ENCODE results near the gene SLC35C1. TPM values are rescaled to one million over a fixed set of nuclear protein-coding genes. Genes with fewer than 3 reads are reported as not detected.
A peak's percentile ranks its signal among the peaks of the same experiment; 100 is the strongest.
"Not testable (repeated sequence)": the region's sequence is repeated elsewhere in the genome, so short reads cannot be mapped to it uniquely, and the experiment has no call there.

SLC35C1 gene
- total RNA-seq, 1 donor from 2014 or later, result 16.7 TPM

DNA sequence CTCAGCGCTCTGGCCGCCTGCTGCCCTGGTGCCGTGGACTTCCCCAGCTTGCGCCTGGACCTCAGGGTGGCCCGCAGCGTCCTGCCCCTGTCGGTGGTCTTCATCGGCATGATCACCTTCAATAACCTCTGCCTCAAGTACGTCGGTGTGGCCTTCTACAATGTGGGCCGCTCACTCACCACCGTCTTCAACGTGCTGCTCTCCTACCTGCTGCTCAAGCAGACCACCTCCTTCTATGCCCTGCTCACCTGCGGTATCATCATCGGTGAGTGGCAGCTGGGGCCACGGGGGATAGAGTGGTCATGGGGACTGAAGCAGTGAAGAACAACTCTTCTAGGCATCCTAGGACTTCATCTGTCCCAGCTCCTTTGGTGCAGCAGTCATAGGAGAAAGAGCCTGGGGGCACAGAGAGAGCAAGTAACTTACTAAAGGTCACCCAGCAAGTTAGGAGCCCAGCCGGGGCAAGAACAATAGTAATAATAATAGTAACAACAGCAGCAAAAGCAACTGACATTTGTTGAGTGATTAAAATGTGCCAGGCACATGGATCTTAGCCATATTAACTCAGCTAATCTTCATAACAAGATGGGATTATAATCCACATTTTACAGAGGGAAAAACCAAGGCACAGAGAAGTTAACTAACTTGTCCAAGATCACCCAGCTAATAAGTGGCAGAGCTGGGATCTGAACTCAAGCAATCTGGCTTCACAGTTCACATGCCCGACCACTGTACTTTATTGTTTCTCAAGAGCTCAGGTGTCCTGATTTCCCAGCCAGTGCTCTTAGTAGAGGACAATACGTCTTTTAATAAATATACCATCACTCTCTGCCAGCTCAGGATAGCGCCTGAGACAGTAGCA, 1.4 kb downstream of the SLC35C1 start:
- Histone ChIP-seq H3K36me3 (peaks cover 3 to 18% of the 10 kb centered on the region in 2 donors), H3K27me3 (no peaks in the 10 kb centered on the region), H3K9me3 (no peaks in the 10 kb centered on the region), H3K27ac (peak overlapping the region; percentile 94), H3K4me3 (peak overlapping the region; percentile 91 to 97), H3K4me1 (peaks cover 48% of the 10 kb centered on the region)
- TF ChIP-seq POLR2AphosphoS5 (IDR thresholded peaks at IDR 0.05; ENCODE audit: insufficient read depth in 1 of 2, low read depth in 1 of 2) (no peak), POLR2A (IDR thresholded peaks at IDR 0.05) (no peak)
- TF ChIP-seq, protein P1, sequence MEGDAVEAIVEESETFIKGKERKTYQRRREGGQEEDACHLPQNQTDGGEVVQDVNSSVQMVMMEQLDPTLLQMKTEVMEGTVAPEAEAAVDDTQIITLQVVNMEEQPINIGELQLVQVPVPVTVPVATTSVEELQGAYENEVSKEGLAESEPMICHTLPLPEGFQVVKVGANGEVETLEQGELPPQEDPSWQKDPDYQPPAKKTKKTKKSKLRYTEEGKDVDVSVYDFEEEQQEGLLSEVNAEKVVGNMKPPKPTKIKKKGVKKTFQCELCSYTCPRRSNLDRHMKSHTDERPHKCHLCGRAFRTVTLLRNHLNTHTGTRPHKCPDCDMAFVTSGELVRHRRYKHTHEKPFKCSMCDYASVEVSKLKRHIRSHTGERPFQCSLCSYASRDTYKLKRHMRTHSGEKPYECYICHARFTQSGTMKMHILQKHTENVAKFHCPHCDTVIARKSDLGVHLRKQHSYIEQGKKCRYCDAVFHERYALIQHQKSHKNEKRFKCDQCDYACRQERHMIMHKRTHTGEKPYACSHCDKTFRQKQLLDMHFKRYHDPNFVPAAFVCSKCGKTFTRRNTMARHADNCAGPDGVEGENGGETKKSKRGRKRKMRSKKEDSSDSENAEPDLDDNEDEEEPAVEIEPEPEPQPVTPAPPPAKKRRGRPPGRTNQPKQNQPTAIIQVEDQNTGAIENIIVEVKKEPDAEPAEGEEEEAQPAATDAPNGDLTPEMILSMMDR (IDR thresholded peaks at IDR 0.05), result no peak
- DNase-seq (ENCODE audit: extremely low spot score in 2 of 2), result peak in 1 of 2 donors; percentile 87
- intact Hi-C loops (cut with DNase I), result no loop called here

DNA sequence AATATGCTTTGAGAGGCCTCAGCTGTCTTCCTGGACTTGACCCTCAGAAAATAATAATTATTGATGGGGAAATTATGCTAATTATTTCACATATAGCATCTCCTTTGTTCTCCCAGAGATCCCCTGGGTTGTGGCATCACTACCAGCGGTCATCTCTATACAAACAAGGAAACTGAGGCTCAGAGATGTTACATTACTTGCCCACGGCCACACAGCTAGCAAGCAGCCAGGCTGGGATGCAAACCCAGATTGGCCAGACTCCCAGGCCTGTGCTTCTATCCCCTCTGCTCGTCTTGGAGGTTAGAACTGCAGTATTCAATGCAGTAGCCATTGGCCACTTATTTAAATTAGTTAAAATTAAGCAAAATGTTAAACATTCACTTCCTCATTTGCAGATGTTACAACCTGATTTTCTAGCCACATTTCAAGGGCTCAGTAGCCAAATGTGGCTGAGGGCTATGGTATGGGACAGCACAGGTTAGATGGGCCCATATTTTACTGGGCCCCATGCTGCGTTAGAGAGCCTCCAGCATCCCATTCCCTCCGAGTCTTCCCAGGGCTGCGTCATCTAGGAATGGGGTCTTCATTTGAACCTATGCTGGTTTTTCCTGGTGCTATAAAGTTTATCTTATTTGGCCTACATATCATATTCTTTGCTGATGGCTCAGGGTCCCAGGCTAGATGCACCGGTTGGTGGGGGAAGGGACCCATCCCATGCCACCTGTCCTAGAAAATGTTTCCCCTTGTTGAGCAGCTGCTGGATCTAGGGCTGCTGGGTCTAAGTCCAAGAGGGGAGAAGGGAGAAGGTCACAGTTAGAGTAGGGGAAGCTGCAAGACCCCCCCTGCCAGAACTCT, 2.2 kb downstream of the SLC35C1 start:
- H3K4me3 ChIP-seq, result peak overlapping the region in 1 of 2 donors; percentile 91
- peaks cover 48% of the 10 kb centered on the region for H3K4me1 ChIP-seq
- no peaks in the 10 kb centered on the region for H3K9me3 ChIP-seq
- TF ChIP-seq POLR2AphosphoS5 (IDR thresholded peaks at IDR 0.05; ENCODE audit: insufficient read depth in 1 of 2, low read depth in 1 of 2), result no peak
- no peak for TF ChIP-seq POLR2A (IDR thresholded peaks at IDR 0.05)
- TF ChIP-seq, protein P1 (IDR thresholded peaks at IDR 0.05), result no peak
- peak in 1 of 2 donors; percentile 78 for DNase-seq (ENCODE audit: extremely low spot score in 2 of 2)
- intact Hi-C loops (cut with DNase I), result no loop called here
- no peak overlapping the region for H3K27ac ChIP-seq
- H3K36me3 ChIP-seq, result peaks cover 3 to 27% of the 10 kb centered on the region in 2 donors
- H3K27me3 ChIP-seq, result no peaks in the 10 kb centered on the region

DNA sequence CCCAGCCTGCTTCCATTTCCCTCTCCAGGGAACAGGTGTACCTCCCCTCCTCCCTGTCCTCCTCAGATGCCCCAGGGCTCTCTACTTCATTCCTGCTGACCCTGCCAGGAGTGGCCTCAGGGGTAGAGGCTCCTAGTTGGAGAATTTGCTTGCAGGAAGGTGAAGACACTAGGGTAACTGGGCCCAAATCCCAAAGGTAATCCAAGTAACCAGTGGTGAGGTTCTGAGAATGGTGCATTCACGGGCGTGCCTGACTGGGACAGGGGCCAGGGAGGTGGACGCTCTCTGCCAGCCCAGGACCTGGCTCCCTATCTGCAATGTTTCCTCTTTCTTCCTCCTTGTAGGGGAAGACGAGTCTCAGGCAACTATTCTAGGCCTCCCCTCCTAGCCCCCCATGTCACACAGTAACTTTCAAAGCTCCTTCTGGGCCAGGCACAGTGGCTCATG, 2.9 kb downstream of the SLC35C1 start:
- Histone ChIP-seq H3K27ac (no peak overlapping the region), H3K27me3 (no peaks in the 10 kb centered on the region), H3K9me3 (no peaks in the 10 kb centered on the region), H3K36me3 (peaks cover 3 to 30% of the 10 kb centered on the region in 2 donors), H3K4me1 (peaks cover 48% of the 10 kb centered on the region), H3K4me3 (no peak overlapping the region)
- intact Hi-C loops (cut with DNase I), result no loop called here
- TF ChIP-seq POLR2AphosphoS5 (IDR thresholded peaks at IDR 0.05; ENCODE audit: insufficient read depth in 1 of 2, low read depth in 1 of 2) (no peak), POLR2A (IDR thresholded peaks at IDR 0.05) (no peak)
- TF ChIP-seq, protein P1 (IDR thresholded peaks at IDR 0.05), result no peak
- DNase-seq (ENCODE audit: extremely low spot score in 2 of 2), result no peak

DNA sequence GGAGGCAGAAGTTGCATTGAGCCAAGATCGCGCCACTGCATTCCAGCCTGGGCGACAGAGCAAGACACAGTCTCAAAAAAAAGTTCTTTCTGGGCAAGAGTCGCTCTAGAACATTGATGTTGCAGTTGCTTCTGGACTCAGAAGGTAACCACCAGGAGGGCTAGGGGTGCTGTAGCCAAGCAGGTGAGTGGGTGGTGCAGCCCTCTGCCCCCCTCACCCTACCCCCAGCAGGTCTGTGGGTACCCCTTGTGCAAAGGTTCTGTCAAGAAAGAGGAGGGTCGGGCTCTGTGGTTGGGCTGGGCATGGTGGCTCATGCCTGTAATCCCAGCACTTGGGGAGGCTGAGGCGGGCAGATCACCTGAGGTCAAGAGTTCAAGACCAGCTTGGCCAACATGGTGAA, 3.5 kb downstream of the SLC35C1 start:
- H3K4me1 ChIP-seq, result peaks cover 47% of the 10 kb centered on the region
- intact Hi-C loops (cut with DNase I); H3K4me3 ChIP-seq; H3K9me3 ChIP-seq; H3K27me3 ChIP-seq; H3K27ac ChIP-seq: not testable (repeated sequence)
- peak in 1 of 2 donors; percentile 77 for DNase-seq (ENCODE audit: extremely low spot score in 2 of 2)
- H3K36me3 ChIP-seq, result peaks cover 3 to 30% of the 10 kb centered on the region in 2 donors
